ENCODE results near the gene PDE4B.

The PDE4B gene

GRCh38 chr1:66357021-66357420, 564.3 kb downstream of the PDE4B start:
- no peak for DNase-seq (ENCODE audit: extremely low read depth, insufficient read length)
- Histone ChIP-seq H3K36me3 (ENCODE audit: control insufficient read depth, insufficient read depth, low read length) (no peaks in the 10 kb centered on the region; the same call in 1 of the 2 replicates), H3K27me3 (replicated peaks; ENCODE audit: control insufficient read depth, insufficient read depth, low read length) (no peaks in the 10 kb centered on the region), H3K4me3 (replicated peaks; ENCODE audit: low read depth, low read length) (no peak overlapping the region)
- no peak for TF ChIP-seq CTCF (IDR thresholded peaks at IDR 0.05; ENCODE audit: insufficient read depth, low read length, poor library complexity, severe bottlenecking)

- DNase-seq (ENCODE audit: extremely low read depth, insufficient read length): no peak
- no peaks in the 10 kb centered on the region for H3K27me3 ChIP-seq (replicated peaks; ENCODE audit: control insufficient read depth, insufficient read depth, low read length)
- no peak for TF ChIP-seq CTCF (IDR thresholded peaks at IDR 0.05; ENCODE audit: insufficient read depth, low read length, poor library complexity, severe bottlenecking)
- H3K4me3 ChIP-seq (replicated peaks; ENCODE audit: low read depth, low read length): no peak overlapping the region
- H3K36me3 ChIP-seq (ENCODE audit: control insufficient read depth, insufficient read depth, low read length): peaks cover 5% of the 10 kb centered on the region
Measured at GRCh38 chr1:66357478-66358197, 564.9 kb downstream of the PDE4B start.

GRCh38 chr1:66359269-66359668, 566.6 kb downstream of the PDE4B start:
- no peak for DNase-seq (ENCODE audit: extremely low read depth, insufficient read length)
- no peak overlapping the region for H3K4me3 ChIP-seq (replicated peaks; ENCODE audit: low read depth, low read length)
- no peak for TF ChIP-seq CTCF (IDR thresholded peaks at IDR 0.05; ENCODE audit: insufficient read depth, low read length, poor library complexity, severe bottlenecking)
- peaks cover 7% of the 10 kb centered on the region for H3K36me3 ChIP-seq (ENCODE audit: control insufficient read depth, insufficient read depth, low read length)
- no peaks in the 10 kb centered on the region for H3K27me3 ChIP-seq (replicated peaks; ENCODE audit: control insufficient read depth, insufficient read depth, low read length)

- TF ChIP-seq CTCF (IDR thresholded peaks at IDR 0.05; ENCODE audit: insufficient read depth, low read length, poor library complexity, severe bottlenecking): no peak
- Histone ChIP-seq H3K27me3 (replicated peaks; ENCODE audit: control insufficient read depth, insufficient read depth, low read length) (no peaks in the 10 kb centered on the region), H3K36me3 (ENCODE audit: control insufficient read depth, insufficient read depth, low read length) (peaks cover 7% of the 10 kb centered on the region), H3K4me3 (replicated peaks; ENCODE audit: low read depth, low read length) (no peak overlapping the region)
- DNase-seq (ENCODE audit: extremely low read depth, insufficient read length): no peak
Measured at GRCh38 chr1:66359815-66360214, 567.1 kb downstream of the PDE4B start.

- no peaks in the 10 kb centered on the region for H3K27me3 ChIP-seq (replicated peaks; ENCODE audit: control insufficient read depth, insufficient read depth, low read length)
- TF ChIP-seq CTCF (IDR thresholded peaks at IDR 0.05; ENCODE audit: insufficient read depth, low read length, poor library complexity, severe bottlenecking): peak; percentile 25
- H3K36me3 ChIP-seq (ENCODE audit: control insufficient read depth, insufficient read depth, low read length): peaks cover 7% of the 10 kb centered on the region
- no peak overlapping the region for H3K4me3 ChIP-seq (replicated peaks; ENCODE audit: low read depth, low read length)
- no peak for DNase-seq (ENCODE audit: extremely low read depth, insufficient read length)
Measured at GRCh38 chr1:66360285-66360724, 567.6 kb downstream of the PDE4B start.
